ENCODE measurements around the gene ZNF48. TPM values are rescaled to one million over a fixed set of nuclear protein-coding genes. Genes with fewer than 3 reads are reported as not detected.

The ZNF48 gene
- total RNA-seq, 1 donor from 2014 or later, result 11.8 TPM

- H3K4me1 Mint-ChIP-seq (ENCODE audit: low read depth), result peaks cover 31% of the 10 kb centered on the region
- H3K36me3 Mint-ChIP-seq (ENCODE audit: low read depth), result no peaks in the 10 kb centered on the region
- H3K27me3 Mint-ChIP-seq (ENCODE audit: low read depth), result no peaks in the 10 kb centered on the region
- no peak overlapping the region for H3K4me3 Mint-ChIP-seq (ENCODE audit: unreplicated experiment)
- H3K27ac Mint-ChIP-seq (ENCODE audit: unreplicated experiment), result no peak overlapping the region
- no peak for DNase-seq (ENCODE audit: low spot score)
- TF ChIP-seq CTCF (IDR thresholded peaks at IDR 0.05), result no peak
- H3K9me3 Mint-ChIP-seq (ENCODE audit: low read depth), result no peaks in the 10 kb centered on the region
Observed at GRCh38 chr16:30375864-30376263, 19.4 kb upstream of the ZNF48 start.

- no peaks in the 10 kb centered on the region for H3K36me3 Mint-ChIP-seq (ENCODE audit: low read depth)
- H3K27ac Mint-ChIP-seq (ENCODE audit: unreplicated experiment), result no peak overlapping the region
- H3K9me3 Mint-ChIP-seq (ENCODE audit: low read depth), result no peaks in the 10 kb centered on the region
- H3K4me3 Mint-ChIP-seq (ENCODE audit: unreplicated experiment), result no peak overlapping the region
- no peak for TF ChIP-seq CTCF (IDR thresholded peaks at IDR 0.05)
- no peak for DNase-seq (ENCODE audit: low spot score)
- H3K27me3 Mint-ChIP-seq (ENCODE audit: low read depth), result no peaks in the 10 kb centered on the region
- peaks cover 25% of the 10 kb centered on the region for H3K4me1 Mint-ChIP-seq (ENCODE audit: low read depth)
Observed at GRCh38 chr16:30376461-30376902, 18.7 kb upstream of the ZNF48 start.

- H3K27me3 Mint-ChIP-seq (ENCODE audit: low read depth), result no peaks in the 10 kb centered on the region
- H3K4me3 Mint-ChIP-seq (ENCODE audit: unreplicated experiment), result peak overlapping the region; percentile 98
- DNase-seq (ENCODE audit: low spot score), result no peak
- no peaks in the 10 kb centered on the region for H3K9me3 Mint-ChIP-seq (ENCODE audit: low read depth)
- peak overlapping the region; percentile 100 for H3K27ac Mint-ChIP-seq (ENCODE audit: unreplicated experiment)
- H3K36me3 Mint-ChIP-seq (ENCODE audit: low read depth), result no peaks in the 10 kb centered on the region
- peaks cover 23% of the 10 kb centered on the region for H3K4me1 Mint-ChIP-seq (ENCODE audit: low read depth)
- TF ChIP-seq CTCF (IDR thresholded peaks at IDR 0.05), result no peak
Observed at GRCh38 chr16:30377050-30377811, 18.0 kb upstream of the ZNF48 start.

GRCh38 chr16:30377812-30378235 is 17.4 kb upstream of the ZNF48 start:
- Mint-ChIP-seq H3K27ac (ENCODE audit: unreplicated experiment) (peak overlapping the region; percentile 100), H3K4me3 (ENCODE audit: unreplicated experiment) (peak overlapping the region; percentile 98), H3K36me3 (ENCODE audit: low read depth) (no peaks in the 10 kb centered on the region), H3K4me1 (ENCODE audit: low read depth) (peaks cover 23% of the 10 kb centered on the region), H3K27me3 (ENCODE audit: low read depth) (no peaks in the 10 kb centered on the region), H3K9me3 (ENCODE audit: low read depth) (no peaks in the 10 kb centered on the region)
- no peak for DNase-seq (ENCODE audit: low spot score)
- TF ChIP-seq CTCF (IDR thresholded peaks at IDR 0.05), result no peak

- peaks cover 23% of the 10 kb centered on the region for H3K4me1 Mint-ChIP-seq (ENCODE audit: low read depth)
- no peaks in the 10 kb centered on the region for H3K36me3 Mint-ChIP-seq (ENCODE audit: low read depth)
- TF ChIP-seq CTCF (IDR thresholded peaks at IDR 0.05), result peak; percentile 66
- no peaks in the 10 kb centered on the region for H3K9me3 Mint-ChIP-seq (ENCODE audit: low read depth)
- H3K27ac Mint-ChIP-seq (ENCODE audit: unreplicated experiment), result peak overlapping the region; percentile 100
- no peaks in the 10 kb centered on the region for H3K27me3 Mint-ChIP-seq (ENCODE audit: low read depth)
- DNase-seq (ENCODE audit: low spot score), result peak; percentile 100
- peak overlapping the region; percentile 98 for H3K4me3 Mint-ChIP-seq (ENCODE audit: unreplicated experiment)
Observed at GRCh38 chr16:30378236-30379157, 16.7 kb upstream of the ZNF48 start.

All from chondrocyte (in vitro differentiated cells).